AML-193 (cell line): ENCODE results near the gene NTSR1.

Source experiments
- DNase-seq, 2 experiments: peaks; one replicate each; lab custom pipeline; 2025; lab: John Stamatoyannopoulos, UW

The NTSR1 gene

GRCh38 chr20:62726276-62726675 is 17.6 kb downstream of the NTSR1 start:
- DNase-seq: no peak

- no peak for DNase-seq
These were observed 18.3 kb downstream of the NTSR1 start for GRCh38 chr20:62726716-62727583.

GRCh38 chr20:62727584-62728027 is 19.0 kb downstream of the NTSR1 start:
- DNase-seq: no peak

GRCh38 chr20:62728028-62728780 is 19.6 kb downstream of the NTSR1 start:
- peak; percentile 95 to 97 for DNase-seq

- DNase-seq: no peak
These were observed 20.2 kb downstream of the NTSR1 start for GRCh38 chr20:62728781-62729300.

- no peak for DNase-seq
These were observed 21.8 kb downstream of the NTSR1 start for GRCh38 chr20:62730481-62730880.

GRCh38 chr20:62732031-62732760 is 23.6 kb downstream of the NTSR1 start:
- DNase-seq: peak; percentile 66 to 70

- no peak for DNase-seq
These were observed 24.3 kb downstream of the NTSR1 start for GRCh38 chr20:62732842-62733525.

- no peak for DNase-seq
These were observed 24.8 kb downstream of the NTSR1 start for GRCh38 chr20:62733526-62733842.

GRCh38 chr20:62733891-62734290 is 25.3 kb downstream of the NTSR1 start:
- no peak for DNase-seq

GRCh38 chr20:62734326-62734725 is 25.7 kb downstream of the NTSR1 start:
- no peak for DNase-seq

GRCh38 chr20:62734881-62735280 is 26.2 kb downstream of the NTSR1 start:
- DNase-seq: no peak

GRCh38 chr20:62735331-62735821 is 26.7 kb downstream of the NTSR1 start:
- no peak for DNase-seq

- DNase-seq: no peak
These were observed 27.4 kb downstream of the NTSR1 start for GRCh38 chr20:62736026-62736406.

- DNase-seq: no peak
These were observed 27.9 kb downstream of the NTSR1 start for GRCh38 chr20:62736407-62737071.

GRCh38 chr20:62737271-62737811 is 28.7 kb downstream of the NTSR1 start:
- no peak for DNase-seq

- DNase-seq: no peak
These were observed 29.6 kb downstream of the NTSR1 start for GRCh38 chr20:62738025-62738881.

- DNase-seq: no peak
These were observed 30.4 kb downstream of the NTSR1 start for GRCh38 chr20:62739067-62739466.

- peak; percentile 57 to 63 for DNase-seq
These were observed 31.1 kb downstream of the NTSR1 start for GRCh38 chr20:62739581-62740285.
